IPS-18c (cell line): Measurements from ENCODE around the gene TRIM2.
A peak's percentile ranks its signal among the peaks of the same experiment; 100 is the strongest.

ENCODE experiments used
- H3K4me3 ChIP-seq: 2 replicates; pipeline ENCODE4 v1.7.0; 2013; ENCODE audit warnings: low read depth, mild to moderate bottlenecking, low read length, moderate library complexity; ENCODE audit not compliant: insufficient read depth
- H3K9me3 ChIP-seq: one replicate; pipeline ENCODE4 v1.6.1; 2013; ENCODE audit warnings: mild to moderate bottlenecking, low read length, moderate library complexity; ENCODE audit not compliant: control insufficient read depth, insufficient read depth

TRIM2 gene

GRCh38 chr4:153258750-153259149 is 54.5 kb downstream of the TRIM2 start:
- H3K9me3 ChIP-seq = no peaks in the 10 kb centered on the region
- peak overlapping the region; percentile 51; the same call in 1 of the 2 replicates for H3K4me3 ChIP-seq

DNA sequence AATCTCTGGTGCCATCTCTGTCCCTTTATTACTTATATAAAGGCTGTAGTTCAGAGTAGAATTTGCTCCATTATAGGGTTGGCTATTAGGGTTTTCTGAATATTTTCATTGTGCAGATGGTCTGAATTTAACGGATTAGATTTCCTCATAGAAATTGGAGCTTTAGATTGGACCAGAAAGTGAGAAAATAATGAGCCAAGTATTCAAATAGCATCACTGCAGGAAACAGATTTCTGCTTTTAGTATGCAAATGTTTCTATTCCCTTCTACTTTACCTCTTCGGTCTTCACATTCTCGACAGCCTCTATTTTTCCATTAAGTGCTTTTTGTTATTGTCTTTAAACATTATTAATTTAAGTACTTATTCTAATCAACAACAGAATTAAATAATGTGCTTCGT is 55.4 kb downstream of the TRIM2 start:
- no peaks in the 10 kb centered on the region for H3K9me3 ChIP-seq
- H3K4me3 ChIP-seq = no peak overlapping the region

DNA sequence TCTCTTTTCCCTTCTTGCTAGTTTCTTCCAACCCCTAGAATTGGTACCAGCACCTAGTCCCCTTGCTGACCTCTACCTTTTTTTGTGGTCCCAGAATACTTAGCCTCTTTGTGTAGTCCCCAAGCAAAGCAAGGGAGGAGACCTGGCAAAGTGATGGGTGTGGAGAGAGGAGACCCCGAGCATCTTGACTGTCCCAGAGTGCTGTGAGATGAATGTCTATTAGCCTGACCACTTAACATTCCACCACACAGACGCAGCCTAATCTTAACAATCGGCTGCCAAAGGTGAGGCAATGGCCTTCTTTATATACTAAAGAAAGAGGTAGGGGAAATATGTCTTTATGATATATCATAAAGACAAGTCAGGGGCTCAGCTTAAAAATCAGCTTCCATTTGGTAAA is 55.9 kb downstream of the TRIM2 start:
- H3K4me3 ChIP-seq = no peak overlapping the region

GRCh38 chr4:153260553-153261300 is 56.5 kb downstream of the TRIM2 start:
- no peak overlapping the region for H3K4me3 ChIP-seq
- H3K9me3 ChIP-seq = no peaks in the 10 kb centered on the region

More for the DNA sequence above, 55.9 kb downstream of the TRIM2 start:
- H3K9me3 ChIP-seq = no peaks in the 10 kb centered on the region

DNA sequence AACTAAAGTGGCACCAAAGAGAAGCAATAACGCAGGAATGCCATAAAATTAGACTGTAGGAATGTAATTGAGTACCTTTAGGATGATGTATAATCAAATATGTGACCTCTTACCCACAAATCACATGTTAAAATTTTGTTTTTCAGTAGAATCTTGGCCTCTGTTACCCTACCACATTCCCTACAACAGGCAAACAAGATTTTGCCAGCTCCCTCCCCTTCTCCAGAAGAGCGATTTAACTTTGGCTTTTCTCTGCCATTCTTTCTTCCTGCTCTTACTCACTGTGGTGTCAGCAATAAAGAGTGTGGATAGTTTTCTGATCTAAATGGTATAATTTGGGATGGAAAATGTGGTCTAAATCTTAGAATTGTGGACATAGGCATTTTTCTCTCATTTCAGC is 57.2 kb downstream of the TRIM2 start:
- Histone ChIP-seq H3K9me3 (no peaks in the 10 kb centered on the region), H3K4me3 (no peak overlapping the region)

DNA sequence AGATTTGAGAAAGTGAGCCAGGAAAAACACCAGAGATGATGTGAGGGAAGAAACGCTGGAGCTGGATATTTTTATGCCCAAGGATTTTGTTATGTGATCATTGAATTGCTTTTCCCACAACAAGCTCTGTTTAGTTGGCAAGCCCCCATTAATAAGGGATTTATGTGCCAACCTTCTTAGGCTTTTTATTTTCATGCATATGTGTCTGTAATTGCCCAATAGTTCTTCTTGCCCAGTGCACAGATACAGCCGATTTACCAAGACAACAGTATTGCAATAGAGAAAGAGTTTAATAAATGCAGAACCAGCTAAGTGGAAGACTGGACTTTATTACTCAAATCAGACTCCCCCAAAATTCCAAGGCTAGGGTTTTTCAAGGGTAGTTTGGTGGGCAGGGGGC is 57.7 kb downstream of the TRIM2 start:
- Histone ChIP-seq H3K4me3 (no peak overlapping the region), H3K9me3 (no peaks in the 10 kb centered on the region)

DNA sequence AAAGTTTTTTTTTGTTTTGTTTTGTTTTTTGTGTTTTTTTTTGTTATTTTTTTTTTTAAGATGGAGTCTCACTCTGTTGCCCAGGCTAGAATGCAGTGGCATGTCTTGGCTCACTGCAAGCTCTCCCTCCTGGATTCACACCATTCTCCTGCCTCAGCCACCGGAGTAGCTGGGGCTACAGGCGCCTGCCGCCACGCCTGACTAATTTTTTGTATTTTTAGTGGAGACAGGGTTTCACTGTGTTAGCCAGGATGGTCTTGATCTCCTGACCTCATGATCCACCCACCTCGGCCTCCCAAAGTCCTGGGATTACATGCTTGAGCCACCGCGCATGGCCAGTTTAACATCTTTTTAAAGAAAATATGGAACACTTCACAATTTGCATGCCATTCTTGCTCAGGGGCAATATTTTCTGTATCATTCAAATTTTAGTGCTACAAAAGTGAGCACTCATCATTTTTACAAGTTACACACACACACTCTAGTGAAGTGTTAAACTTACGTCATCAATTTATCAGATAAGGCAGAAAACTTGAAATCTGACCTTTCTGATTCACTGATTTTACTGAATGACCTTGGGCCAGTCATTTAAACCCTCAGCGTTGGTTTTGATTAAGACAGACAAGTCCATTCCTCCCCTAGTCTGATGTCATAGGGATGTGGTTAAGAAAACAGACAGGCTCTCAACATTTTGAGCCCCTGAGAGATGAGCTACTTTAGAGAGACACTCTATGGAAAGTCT is 61.2 kb downstream of the TRIM2 start:
- H3K9me3 ChIP-seq = no peaks in the 10 kb centered on the region
- H3K4me3 ChIP-seq = no peak overlapping the region

DNA sequence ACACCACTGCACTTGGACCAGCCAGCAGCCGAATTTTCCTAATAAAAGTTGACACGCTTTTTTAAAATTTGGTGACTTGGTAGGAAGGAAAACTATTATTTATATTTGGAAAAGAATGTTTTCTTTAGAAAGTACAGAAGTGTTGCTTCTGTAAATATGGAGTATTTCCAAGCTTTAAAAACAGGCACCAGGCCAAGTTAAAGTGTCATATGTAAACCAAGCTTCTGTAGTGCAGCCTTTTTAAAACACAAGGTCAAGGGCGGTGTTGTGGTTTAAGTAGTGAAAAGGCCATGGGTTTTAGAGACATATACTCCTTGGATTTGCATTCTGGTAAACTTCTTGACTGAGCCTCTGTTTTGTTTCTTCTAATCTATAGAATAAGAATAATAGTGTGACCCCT is 62.7 kb downstream of the TRIM2 start:
- Histone ChIP-seq H3K9me3 (no peaks in the 10 kb centered on the region), H3K4me3 (no peak overlapping the region)

- H3K9me3 ChIP-seq = no peaks in the 10 kb centered on the region
- no peak overlapping the region for H3K4me3 ChIP-seq
These were observed 63.6 kb downstream of the TRIM2 start for GRCh38 chr4:153267890-153268289.

GRCh38 chr4:153268295-153268694 is 64.1 kb downstream of the TRIM2 start:
- H3K9me3 ChIP-seq = no peaks in the 10 kb centered on the region
- H3K4me3 ChIP-seq = no peak overlapping the region

- no peaks in the 10 kb centered on the region for H3K9me3 ChIP-seq
- no peak overlapping the region for H3K4me3 ChIP-seq
These were observed 65.2 kb downstream of the TRIM2 start for GRCh38 chr4:153269218-153269990.

- no peak overlapping the region for H3K4me3 ChIP-seq
- no peaks in the 10 kb centered on the region for H3K9me3 ChIP-seq
These were observed 66.1 kb downstream of the TRIM2 start for GRCh38 chr4:153270361-153270760.

- H3K4me3 ChIP-seq = no peak overlapping the region
- no peaks in the 10 kb centered on the region for H3K9me3 ChIP-seq
These were observed 67.6 kb downstream of the TRIM2 start for GRCh38 chr4:153271820-153272219.

GRCh38 chr4:153273751-153274150 is 69.5 kb downstream of the TRIM2 start:
- no peaks in the 10 kb centered on the region for H3K9me3 ChIP-seq
- H3K4me3 ChIP-seq = no peak overlapping the region

- Histone ChIP-seq H3K9me3 (no peaks in the 10 kb centered on the region), H3K4me3 (no peak overlapping the region)
These were observed 70.7 kb downstream of the TRIM2 start for GRCh38 chr4:153274967-153275366.

GRCh38 chr4:153275380-153276276 is 71.4 kb downstream of the TRIM2 start:
- H3K9me3 ChIP-seq = no peaks in the 10 kb centered on the region
- H3K4me3 ChIP-seq = no peak overlapping the region

- Histone ChIP-seq H3K9me3 (no peaks in the 10 kb centered on the region), H3K4me3 (no peak overlapping the region)
These were observed 72.7 kb downstream of the TRIM2 start for GRCh38 chr4:153276971-153277370.
